Testis (tissue), 3 donors: Measurements from ENCODE around the gene DUSP18. TPM values are rescaled to one million over a fixed set of nuclear protein-coding genes. Genes with fewer than 3 reads are reported as not detected.

Experiments
- DNase-seq: peaks from one replicate; pipeline ENCODE4 v3.0.0-alpha.2; 2019
- H3K27ac ChIP-seq, 2 donors: fragments of 200-600 bp; sonication (generic); one replicate each; pipeline ENCODE4 v1.5.1; 2019
- H3K27me3 ChIP-seq: fragments of 200-600 bp; sonication (generic); one replicate; pipeline ENCODE4 v1.5.1; 2019
- H3K36me3 ChIP-seq: fragments of 200-600 bp; sonication (generic); one replicate; pipeline ENCODE4 v1.5.1; 2017; ENCODE audit warnings: low read depth; ENCODE audit errors: missing control alignments
- H3K4me1 ChIP-seq: fragments of 200-600 bp; sonication (generic); one replicate; pipeline ENCODE4 v1.5.1; 2019
- H3K4me3 ChIP-seq, 2 donors: fragments of 200-600 bp; sonication (generic); one replicate each; pipeline ENCODE4 v1.5.1; 2017 to 2019
- H3K9me3 ChIP-seq: fragments of 200-600 bp; sonication (generic); one replicate; pipeline ENCODE4 v1.5.1; 2017
- CTCF ChIP-seq, 3 experiments: fragments of 450-650 bp in 2 of 3; fragments of 200-600 bp in 1 of 3; sonication (generic) in 1 of 3; IDR thresholded peaks; one replicate each; pipeline ENCODE4 v1.5.1; 2016 to 2019; ENCODE audit warnings: antibody characterized with exemption in 3 of 3, mild to moderate bottlenecking in 2 of 3, moderate library complexity in 1 of 3
- POLR2A ChIP-seq: fragments of 450-650 bp; IDR thresholded peaks from one replicate; pipeline ENCODE4 v1.6.1; 2017; ENCODE audit warnings: antibody characterized with exemption, mild to moderate bottlenecking, moderate library complexity
- WGBS, 2 donors: methylation state at CpG; one replicate each; pipeline ENCODE4 v1.1.5; 2018; 5-methylcytosine and 5-hydroxymethylcytosine counted together
- intact Hi-C: fragments of 100-400 bp; cut with DNase I; formaldehyde crosslinking; loops from one replicate; pipeline ENCODE4 v1.15.1; 2023; ENCODE audit warnings: low total_unique reads
- polyA plus RNA-seq: library from polyadenylated mRNA; stranded (reverse); fragments of 350-450 nt; fragmentation: Illumina TruSeq; extraction: RNeasy Lipid Tissue Mini Kit (QIAGEN cat#74804); gene quantifications from one replicate; pipeline ENCODE4 v1.2.3, GENCODE V29; 2014; ENCODE audit warnings: low read depth, low replicate concordance; ENCODE audit not compliant: insufficient read depth
- total RNA-seq, 2 donors: library from RNA; depleted of rRNA; stranded (reverse); fragments of >200 nt; gene quantifications; one replicate each; pipeline ENCODE4 v1.2.3, GENCODE V29; 2016

The DUSP18 gene
- total and polyA plus RNA-seq, 3 donors from 2014 or later = 29.2 to 53.9 (median 42.4) TPM

- no peak overlapping the region for H3K27ac ChIP-seq
- TF ChIP-seq POLR2A (no peak), CTCF (IDR thresholded peaks at IDR 0.05) (no peak)
- H3K4me3 ChIP-seq = no peak overlapping the region
- DNase-seq = no peak
- intact Hi-C loops = no loop called here
- H3K36me3 ChIP-seq = no peaks in the 10 kb centered on the region
- H3K27me3 ChIP-seq = no peaks in the 10 kb centered on the region
- WGBS, 2 donors = 64 to 66% methylated on average over 10 to 11 of the region's 11 CpGs
- H3K4me1 ChIP-seq = no peaks in the 10 kb centered on the region
- no peaks in the 10 kb centered on the region for H3K9me3 ChIP-seq
These were observed 38.3 kb upstream of the DUSP18 start for GRCh38 chr22:30705710-30706651.

GRCh38 chr22:30704978-30705377, 37.3 kb upstream of the DUSP18 start:
- DNase-seq = no peak
- no peaks in the 10 kb centered on the region for H3K9me3 ChIP-seq
- WGBS, 2 donors = 98% methylated on average over 5 of the region's 5 CpGs
- TF ChIP-seq POLR2A = no peak
- TF ChIP-seq CTCF (IDR thresholded peaks at IDR 0.05) = no peak
- H3K4me1 ChIP-seq = no peaks in the 10 kb centered on the region
- H3K27ac ChIP-seq = no peak overlapping the region
- no peaks in the 10 kb centered on the region for H3K27me3 ChIP-seq
- intact Hi-C loops = no loop called here
- no peak overlapping the region for H3K4me3 ChIP-seq
- H3K36me3 ChIP-seq = no peaks in the 10 kb centered on the region

DNA sequence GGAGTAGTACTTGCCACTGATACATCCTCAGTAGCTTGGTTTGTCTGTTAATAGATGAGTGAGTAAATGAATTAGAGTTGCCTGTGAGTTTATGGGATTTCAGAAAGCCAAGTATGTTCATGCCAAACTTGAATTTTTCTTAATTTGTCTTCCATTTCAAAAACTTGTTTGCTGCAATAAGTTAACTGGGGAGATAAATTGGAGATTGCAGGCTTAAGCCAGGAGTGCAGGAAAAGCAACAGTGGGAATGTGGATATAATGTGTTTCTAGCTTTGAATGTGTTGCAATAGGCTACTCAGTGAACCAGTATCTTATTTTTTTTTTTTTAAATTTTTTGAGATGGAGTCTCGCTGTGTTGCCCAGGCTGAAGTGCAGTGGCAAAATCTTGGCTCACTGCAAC, 35.2 kb upstream of the DUSP18 start:
- no peaks in the 10 kb centered on the region for H3K36me3 ChIP-seq
- no peak for DNase-seq
- no peak overlapping the region for H3K4me3 ChIP-seq
- no peak overlapping the region for H3K27ac ChIP-seq
- intact Hi-C loops = no loop called here
- H3K9me3 ChIP-seq = no peaks in the 10 kb centered on the region
- H3K4me1 ChIP-seq = no peaks in the 10 kb centered on the region
- 91 to 100% methylated on average over 1 of the region's 1 CpG for WGBS, 2 donors
- TF ChIP-seq CTCF (IDR thresholded peaks at IDR 0.05) (no peak), POLR2A (no peak)
- no peaks in the 10 kb centered on the region for H3K27me3 ChIP-seq

GRCh38 chr22:30701872-30702271, 34.2 kb upstream of the DUSP18 start:
- no peak for TF ChIP-seq POLR2A
- TF ChIP-seq CTCF (IDR thresholded peaks at IDR 0.05) = no peak
- intact Hi-C loops = no loop called here
- no peak overlapping the region for H3K27ac ChIP-seq
- WGBS, 2 donors = 100% methylated on average over 1 of the region's 1 CpG
- H3K4me3 ChIP-seq = no peak overlapping the region
- no peaks in the 10 kb centered on the region for H3K4me1 ChIP-seq
- no peaks in the 10 kb centered on the region for H3K36me3 ChIP-seq
- DNase-seq = no peak
- H3K9me3 ChIP-seq = no peaks in the 10 kb centered on the region
- H3K27me3 ChIP-seq = no peaks in the 10 kb centered on the region

DNA sequence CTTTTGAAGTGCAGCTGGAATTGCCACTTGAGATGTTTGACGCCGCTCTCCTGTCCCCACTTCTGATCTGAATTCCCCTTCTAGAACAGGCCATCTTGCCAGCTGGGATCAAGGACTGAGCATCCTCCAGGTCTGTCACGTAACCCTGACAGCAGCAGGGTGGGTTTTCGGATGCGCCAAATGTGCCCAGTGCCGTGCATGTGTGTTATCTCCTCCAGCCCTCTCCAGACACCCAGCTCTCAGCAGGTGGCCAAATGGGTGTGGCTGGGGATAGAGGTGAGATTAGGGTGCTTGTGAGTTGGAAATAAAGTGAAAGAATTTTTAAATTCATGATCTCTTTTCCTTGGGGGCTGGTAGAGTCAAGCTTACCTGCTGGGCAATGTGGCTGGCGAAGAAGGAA, 30.3 kb upstream of the DUSP18 start:
- intact Hi-C loops = no loop called here
- TF ChIP-seq POLR2A (no peak), CTCF (IDR thresholded peaks at IDR 0.05) (no peak)

More for the DNA sequence above, 30.3 kb upstream of the DUSP18 start:
- no peak overlapping the region for H3K27ac ChIP-seq
- H3K9me3 ChIP-seq = no peaks in the 10 kb centered on the region
- H3K27me3 ChIP-seq = no peaks in the 10 kb centered on the region
- no peak overlapping the region for H3K4me3 ChIP-seq
- H3K36me3 ChIP-seq = no peaks in the 10 kb centered on the region
- WGBS, 2 donors = 95 to 96% methylated on average over 7 of the region's 7 CpGs
- DNase-seq = no peak
- no peaks in the 10 kb centered on the region for H3K4me1 ChIP-seq
